ENCODE data around the gene EXTL1.
"Not testable (repeated sequence)": the region's sequence is repeated elsewhere in the genome, so short reads cannot be mapped to it uniquely, and the experiment has no call there.

Gene EXTL1

GRCh38 chr1:26021647-26022403 lies at the start of gene EXTL1:
Gene EXTL1 (plus strand): TSS chr1:26021775. CDS start chr1:26022647, 872 bp downstream.
- no peak for DNase-seq

GRCh38 chr1:25971811-25972180 lies 49.8 kb upstream of the EXTL1 start:
- DNase-seq, result no peak

- DNase-seq, result no peak
Measured at GRCh38 chr1:25973610-25974321, 47.8 kb upstream of the EXTL1 start.

GRCh38 chr1:25977801-25978200 lies 43.8 kb upstream of the EXTL1 start:
- DNase-seq, result no peak

GRCh38 chr1:25978403-25978802 lies 43.2 kb upstream of the EXTL1 start:
- no peak for DNase-seq

- DNase-seq, result no peak
Measured at GRCh38 chr1:25979210-25979609, 42.4 kb upstream of the EXTL1 start.

- DNase-seq, result no peak
Measured at GRCh38 chr1:25985171-25985570, 36.4 kb upstream of the EXTL1 start.

- no peak for DNase-seq
Measured at GRCh38 chr1:25985670-25986069, 35.9 kb upstream of the EXTL1 start.

GRCh38 chr1:25986773-25987172 lies 34.8 kb upstream of the EXTL1 start:
- DNase-seq, result not testable (repeated sequence)

GRCh38 chr1:25987951-25988350 lies 33.6 kb upstream of the EXTL1 start:
- no peak for DNase-seq

GRCh38 chr1:25989440-25990234 lies 31.9 kb upstream of the EXTL1 start:
- DNase-seq, result no peak

GRCh38 chr1:25990251-25990650 lies 31.3 kb upstream of the EXTL1 start:
- DNase-seq, result no peak

GRCh38 chr1:25990702-25991395 lies 30.7 kb upstream of the EXTL1 start:
- DNase-seq, result no peak

GRCh38 chr1:25991937-25992688 lies 29.5 kb upstream of the EXTL1 start:
- DNase-seq, result no peak

- no peak for DNase-seq
Measured at GRCh38 chr1:25992689-25993171, 28.8 kb upstream of the EXTL1 start.

GRCh38 chr1:25993197-25993951 lies 28.2 kb upstream of the EXTL1 start:
- DNase-seq, result no peak

- DNase-seq, result no peak
Measured at GRCh38 chr1:25994402-25995150, 27.0 kb upstream of the EXTL1 start.

- peak; percentile 38 for DNase-seq
Measured at GRCh38 chr1:25996966-25997827, 24.4 kb upstream of the EXTL1 start.
